Esophagus squamous epithelium (tissue), 5 donors: ENCODE data around the gene NFATC4. TPM values are rescaled to one million over a fixed set of nuclear protein-coding genes. Genes with fewer than 3 reads are reported as not detected.

Experiments used
- DNase-seq: peaks from one replicate; lab custom pipeline; 2025; lab: John Stamatoyannopoulos, UW
- H3K27ac ChIP-seq, 4 donors: fragments of 200-600 bp; sonication (generic); one replicate each; pipeline ENCODE4 v1.5.1; 2016 to 2019; ENCODE audit warnings: mild to moderate bottlenecking in 1 of 4
- H3K27me3 ChIP-seq, 4 donors: fragments of 200-600 bp; sonication (generic); 1 replicate in 3 of 4; 2 replicates in 1 of 4; pipeline versions ENCODE4 v1.5.1 to v1.6.0; 2017 to 2021; ENCODE audit warnings: antibody characterized with exemption in 1 of 4
- H3K36me3 ChIP-seq, 3 donors: fragments of 200-600 bp; sonication (generic); one replicate each; pipeline ENCODE4 v1.5.1; 2016 to 2019
- H3K4me1 ChIP-seq, 3 donors: fragments of 200-600 bp; sonication (generic); one replicate each; pipeline ENCODE4 v1.5.1; 2017 to 2019
- H3K4me3 ChIP-seq, 4 donors: fragments of 200-600 bp; sonication (generic); 1 replicate in 3 of 4; 2 replicates in 1 of 4; pipeline ENCODE4 v1.5.1; 2016 to 2019; ENCODE audit warnings: mild to moderate bottlenecking in 2 of 4, moderate library complexity in 1 of 4
- H3K9me3 ChIP-seq, 3 donors: fragments of 200-600 bp; sonication (generic); one replicate each; pipeline ENCODE4 v1.5.1; 2016 to 2019
- POLR2A ChIP-seq, 4 donors: fragments of 450-650 bp; IDR thresholded peaks; one replicate each; pipeline ENCODE4 v1.6.1; 2017; ENCODE audit warnings: antibody characterized with exemption in 4 of 4, mild to moderate bottlenecking in 4 of 4, moderate library complexity in 3 of 4
- WGBS, 2 donors: methylation state at CpG; one replicate each; pipeline ENCODE4 v1.1.5; 2018; 5-methylcytosine and 5-hydroxymethylcytosine counted together
- intact Hi-C: fragments of 100-400 bp; cut with DNase I; formaldehyde crosslinking; loops from one replicate; pipeline ENCODE4 v1.15.0; 2022
- total RNA-seq, 4 donors: library from RNA; depleted of rRNA; stranded (reverse); fragments of >200 nt; gene quantifications; one replicate each; pipeline ENCODE4 v1.1.0, GENCODE V29; 2016
- TF ChIP-seq, protein P1 (sequence below), 6 experiments: fragments of 450-650 bp in 4 of 6; fragments of 200-600 bp in 2 of 6; sonication (generic) in 2 of 6; IDR thresholded peaks; one replicate each; pipeline ENCODE4 v1.5.1; 2016 to 2019; ENCODE audit warnings: antibody characterized with exemption in 6 of 6, mild to moderate bottlenecking in 4 of 6, moderate library complexity in 4 of 6
- donor health status: DM: yes; HTN: yes; CAD: no.

NFATC4 gene
- total RNA-seq, 4 donors from 2014 or later, result 2.7 to 22.5 (median 9.2) TPM

DNA sequence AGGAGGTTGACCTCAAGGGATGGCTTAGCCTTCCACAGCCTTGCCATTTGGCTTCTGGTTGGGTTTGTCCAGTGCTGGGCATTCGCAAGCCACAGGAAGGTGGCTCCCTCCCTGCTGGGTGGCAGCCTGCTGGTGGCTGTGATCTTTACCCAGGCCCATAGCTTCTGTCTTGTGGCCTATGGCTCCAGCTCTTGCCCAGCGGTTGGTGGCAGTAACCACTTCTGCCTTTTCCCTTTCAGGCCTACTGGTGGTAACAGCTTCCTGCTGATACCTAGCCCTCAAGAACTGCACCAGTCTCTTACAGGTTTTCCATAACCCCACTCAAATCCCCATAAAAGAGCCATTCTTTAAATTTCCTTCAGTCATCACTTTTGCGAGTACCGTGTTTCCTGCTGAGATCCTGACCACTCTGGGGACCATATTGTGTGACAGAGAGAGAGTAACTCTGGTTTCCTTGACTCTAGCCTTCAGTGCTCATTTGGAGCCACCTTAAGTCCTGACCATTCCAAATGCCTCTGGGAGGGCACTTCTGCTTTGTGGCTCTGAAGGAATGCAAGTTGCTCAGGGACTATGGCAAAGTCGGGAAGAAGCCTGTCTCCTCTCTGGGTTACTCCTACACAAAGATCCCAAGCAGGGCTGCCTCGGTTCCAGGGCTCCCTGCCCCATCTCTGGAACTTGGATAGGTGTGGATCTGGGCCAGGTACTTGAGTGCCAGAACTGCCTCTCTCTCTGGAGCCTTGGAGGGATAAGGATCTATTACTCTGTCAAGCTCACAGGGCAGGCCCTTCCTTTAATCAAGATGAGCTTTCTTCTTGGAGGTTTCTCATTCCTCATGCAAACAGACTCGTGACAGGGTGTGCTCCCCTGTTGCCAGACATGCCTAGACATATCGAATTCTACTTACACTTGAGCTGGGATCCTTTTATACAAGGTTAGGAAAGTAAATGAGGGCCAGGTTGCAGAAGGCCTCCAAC lies 27.9 kb downstream of the NFATC4 start:
- no peak overlapping the region for H3K4me3 ChIP-seq
- peak overlapping the region; percentile 83 to 91 (median 88) for H3K27ac ChIP-seq
- no peaks in the 10 kb centered on the region for H3K27me3 ChIP-seq
- H3K36me3 ChIP-seq, result no peaks in the 10 kb centered on the region
- intact Hi-C loops, result no loop called here
- no peaks in the 10 kb centered on the region for H3K9me3 ChIP-seq
- no peak for DNase-seq
- TF ChIP-seq, protein P1, sequence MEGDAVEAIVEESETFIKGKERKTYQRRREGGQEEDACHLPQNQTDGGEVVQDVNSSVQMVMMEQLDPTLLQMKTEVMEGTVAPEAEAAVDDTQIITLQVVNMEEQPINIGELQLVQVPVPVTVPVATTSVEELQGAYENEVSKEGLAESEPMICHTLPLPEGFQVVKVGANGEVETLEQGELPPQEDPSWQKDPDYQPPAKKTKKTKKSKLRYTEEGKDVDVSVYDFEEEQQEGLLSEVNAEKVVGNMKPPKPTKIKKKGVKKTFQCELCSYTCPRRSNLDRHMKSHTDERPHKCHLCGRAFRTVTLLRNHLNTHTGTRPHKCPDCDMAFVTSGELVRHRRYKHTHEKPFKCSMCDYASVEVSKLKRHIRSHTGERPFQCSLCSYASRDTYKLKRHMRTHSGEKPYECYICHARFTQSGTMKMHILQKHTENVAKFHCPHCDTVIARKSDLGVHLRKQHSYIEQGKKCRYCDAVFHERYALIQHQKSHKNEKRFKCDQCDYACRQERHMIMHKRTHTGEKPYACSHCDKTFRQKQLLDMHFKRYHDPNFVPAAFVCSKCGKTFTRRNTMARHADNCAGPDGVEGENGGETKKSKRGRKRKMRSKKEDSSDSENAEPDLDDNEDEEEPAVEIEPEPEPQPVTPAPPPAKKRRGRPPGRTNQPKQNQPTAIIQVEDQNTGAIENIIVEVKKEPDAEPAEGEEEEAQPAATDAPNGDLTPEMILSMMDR (IDR thresholded peaks at IDR 0.05), result no peak
- TF ChIP-seq POLR2A (IDR thresholded peaks at IDR 0.05), result no peak
- H3K4me1 ChIP-seq, result peaks cover 41 to 89% (median 53%) of the 10 kb centered on the region in 3 donors
- 40 to 53% methylated on average over 6 to 8 of the region's 8 CpGs for WGBS, 2 donors

DNA sequence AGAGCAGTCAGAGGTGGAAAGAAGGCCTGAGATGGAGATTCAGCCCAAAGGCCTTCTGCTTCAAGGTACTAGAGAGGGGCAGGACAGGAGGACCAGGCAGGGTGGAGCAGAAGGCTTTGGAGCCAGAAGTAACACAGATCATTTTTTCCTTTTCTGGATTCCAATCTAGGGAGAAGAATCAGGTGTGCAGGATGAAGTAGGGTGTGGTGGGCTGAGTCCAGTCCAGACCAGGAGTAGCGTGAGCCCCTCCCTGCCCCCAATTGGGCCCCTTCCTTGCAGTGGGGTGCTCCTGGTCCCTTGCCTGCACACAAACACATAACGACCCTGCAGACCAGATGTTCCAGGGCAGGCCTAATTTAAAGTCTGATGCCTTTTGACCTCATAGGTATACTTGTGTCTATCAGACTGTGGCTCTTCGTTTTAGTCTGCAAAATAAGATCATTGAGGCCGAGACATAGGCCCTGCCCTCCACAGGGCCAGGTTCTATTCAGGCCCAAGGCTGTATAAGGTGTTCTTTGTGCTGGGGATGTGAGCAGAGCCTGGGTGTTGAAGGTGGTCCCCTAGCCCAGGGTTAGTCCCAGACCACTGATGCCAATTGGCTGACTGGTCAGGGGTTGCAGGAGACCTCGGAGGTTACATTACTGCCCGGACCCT lies 29.8 kb downstream of the NFATC4 start:
- Histone ChIP-seq H3K4me1 (peaks cover 48 to 90% (median 50%) of the 10 kb centered on the region in 3 donors), H3K4me3 (peak overlapping the region in 2 of 4 donors; percentile 76 to 77), H3K9me3 (no peaks in the 10 kb centered on the region), H3K27me3 (no peaks in the 10 kb centered on the region), H3K27ac (peak overlapping the region; percentile 83 to 91 (median 88)), H3K36me3 (peaks cover 0 to 3% (median 0%) of the 10 kb centered on the region in 3 donors)
- intact Hi-C loops, result no loop called here
- 55 to 56% methylated on average over 4 to 6 of the region's 6 CpGs for WGBS, 2 donors
- no peak for TF ChIP-seq POLR2A (IDR thresholded peaks at IDR 0.05)
- TF ChIP-seq, protein P1 (IDR thresholded peaks at IDR 0.05), result no peak
- DNase-seq, result no peak

DNA sequence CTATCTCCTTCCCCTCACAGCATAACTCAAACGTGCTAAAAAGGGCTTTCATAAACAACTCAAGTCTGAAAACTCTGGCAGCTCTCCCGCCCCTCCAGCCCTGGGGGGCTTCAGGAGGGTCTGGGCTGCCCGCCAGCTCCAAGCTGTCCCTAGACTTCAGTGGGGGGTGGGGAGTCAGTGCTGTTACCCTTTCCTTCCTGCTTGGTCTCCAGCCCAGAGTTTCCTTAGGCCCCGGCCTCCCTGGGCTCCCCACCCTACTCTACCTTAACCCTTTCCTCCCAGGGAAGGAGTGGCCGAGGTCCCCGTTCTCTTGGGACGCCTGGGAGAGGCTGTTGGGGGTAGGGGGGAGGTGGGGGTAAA lies 30.3 kb downstream of the NFATC4 start:
- WGBS, 2 donors, result 15 to 21% methylated on average over 2 to 4 of the region's 7 CpGs

DNA sequence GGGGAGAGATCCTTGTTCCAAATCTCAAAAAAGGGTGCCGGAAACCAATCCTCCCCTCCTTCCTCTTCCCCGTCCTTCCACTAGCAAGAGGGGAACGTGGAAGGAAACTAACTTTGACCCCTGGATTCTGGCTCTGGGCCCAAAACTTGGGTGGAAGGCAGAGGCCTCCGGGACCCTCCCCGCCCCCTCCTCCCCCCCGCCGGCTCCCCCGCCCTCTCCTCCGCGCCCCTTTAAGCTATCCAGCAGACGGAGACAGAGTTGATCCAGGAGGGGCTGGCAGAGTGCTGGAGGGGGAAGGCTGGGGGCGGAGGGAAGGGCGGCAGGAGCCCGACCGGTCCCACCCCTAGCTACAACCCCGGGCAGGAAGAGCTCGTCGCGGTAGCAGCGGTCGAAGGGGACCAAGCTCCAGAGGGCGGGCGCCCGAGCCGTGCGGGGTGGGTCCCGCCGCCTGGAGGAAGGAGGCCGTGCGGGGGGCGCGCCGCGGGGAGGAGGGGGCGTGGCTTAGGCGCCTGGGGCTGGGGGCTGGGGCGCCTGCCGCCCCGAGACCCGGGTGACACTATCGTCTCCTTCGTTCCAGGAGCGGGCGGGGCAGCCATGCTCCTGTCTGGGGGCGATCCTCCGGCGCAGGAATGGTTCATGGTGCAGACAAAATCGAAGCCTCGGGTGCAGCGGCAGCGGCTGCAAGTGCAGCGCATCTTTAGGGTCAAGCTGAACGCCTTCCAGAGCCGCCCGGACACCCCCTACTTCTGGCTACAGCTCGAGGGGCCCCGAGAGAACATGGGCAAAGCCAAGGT lies 30.9 kb downstream of the NFATC4 start, which contains the start of gene NYNRIN:
Gene NYNRIN (plus strand): TSS at position 351 of the 794 bp plus-strand sequence. CDS start 244 bp downstream, at position 595.
- TF ChIP-seq POLR2A (IDR thresholded peaks at IDR 0.05), result peak in 1 of 4 donors; percentile 10
- TF ChIP-seq, protein P1 (IDR thresholded peaks at IDR 0.05), result no peak
- H3K36me3 ChIP-seq, result peaks cover 0 to 7% (median 0%) of the 10 kb centered on the region in 3 donors
- DNase-seq, result no peak
- intact Hi-C loops, result no loop called here
- no peaks in the 10 kb centered on the region for H3K9me3 ChIP-seq
- 2 to 17% methylated on average over 1 to 18 of the region's 57 CpGs for WGBS, 2 donors
- H3K4me3 ChIP-seq, result peak within 1 kb of the TSS; percentile 57 to 77 (median 69)
- H3K27ac ChIP-seq, result peak within 1 kb of the TSS; percentile 83 to 91 (median 88)
- peaks cover 48 to 90% (median 56%) of the 10 kb centered on the region in 3 donors for H3K4me1 ChIP-seq
- H3K27me3 ChIP-seq, result no peaks in the 10 kb centered on the region

More for the DNA sequence above, 30.3 kb downstream of the NFATC4 start:
- Histone ChIP-seq H3K9me3 (no peaks in the 10 kb centered on the region), H3K27ac (peak overlapping the region; percentile 83 to 91 (median 88)), H3K27me3 (no peaks in the 10 kb centered on the region), H3K4me1 (peaks cover 48 to 90% (median 50%) of the 10 kb centered on the region in 3 donors), H3K4me3 (peak overlapping the region; percentile 57 to 77 (median 69)), H3K36me3 (peaks cover 0 to 7% (median 0%) of the 10 kb centered on the region in 3 donors)
- no peak for DNase-seq
- intact Hi-C loops, result no loop called here
- TF ChIP-seq, protein P1 (IDR thresholded peaks at IDR 0.05), result no peak
- no peak for TF ChIP-seq POLR2A (IDR thresholded peaks at IDR 0.05)
